SU-DHL-6 (cell line): ENCODE measurements around the gene NSF.
"Not testable (repeated sequence)": the region's sequence is repeated elsewhere in the genome, so short reads cannot be mapped to it uniquely, and the experiment has no call there.

Experiments
- EZH2phosphoT487 ChIP-seq: fragments of 200-600 bp; sonication (generic), shearing (Covaris generic); conservative IDR thresholded peaks from 2 replicates; pipeline ENCODE4 v1.6.1; 2018; ENCODE audit warnings: mild to moderate bottlenecking, antibody characterized with exemption, low read length, moderate library complexity, mixed read lengths
- TF ChIP-seq, protein P1 (sequence below): fragments of 200-600 bp; sonication (generic); IDR thresholded peaks from one replicate; pipeline ENCODE4 v1.5.1; 2017; ENCODE audit warnings: antibody characterized with exemption, mild to moderate bottlenecking, low read length, moderate library complexity; ENCODE audit not compliant: insufficient read depth, poor library complexity, severe bottlenecking

DNA sequence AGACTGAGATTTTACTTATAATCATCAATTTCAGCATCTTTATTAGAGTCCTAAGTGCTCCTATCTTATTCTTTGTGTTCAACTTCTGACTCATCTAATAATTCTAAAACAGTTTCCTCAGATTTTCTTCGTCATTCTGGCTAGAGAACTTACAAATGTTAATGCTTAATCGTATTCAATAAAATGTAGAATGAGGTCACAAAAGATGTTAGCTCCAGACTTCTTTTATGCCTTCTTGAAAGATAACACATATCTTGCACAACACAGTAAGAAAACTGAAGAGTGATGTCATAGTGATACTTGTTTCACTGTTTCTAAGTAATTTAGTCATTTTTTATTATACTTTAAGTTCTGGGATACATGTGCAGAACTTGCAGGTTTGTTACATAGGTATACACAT, 93.2 kb downstream of the NSF start:
- TF ChIP-seq, protein P1, sequence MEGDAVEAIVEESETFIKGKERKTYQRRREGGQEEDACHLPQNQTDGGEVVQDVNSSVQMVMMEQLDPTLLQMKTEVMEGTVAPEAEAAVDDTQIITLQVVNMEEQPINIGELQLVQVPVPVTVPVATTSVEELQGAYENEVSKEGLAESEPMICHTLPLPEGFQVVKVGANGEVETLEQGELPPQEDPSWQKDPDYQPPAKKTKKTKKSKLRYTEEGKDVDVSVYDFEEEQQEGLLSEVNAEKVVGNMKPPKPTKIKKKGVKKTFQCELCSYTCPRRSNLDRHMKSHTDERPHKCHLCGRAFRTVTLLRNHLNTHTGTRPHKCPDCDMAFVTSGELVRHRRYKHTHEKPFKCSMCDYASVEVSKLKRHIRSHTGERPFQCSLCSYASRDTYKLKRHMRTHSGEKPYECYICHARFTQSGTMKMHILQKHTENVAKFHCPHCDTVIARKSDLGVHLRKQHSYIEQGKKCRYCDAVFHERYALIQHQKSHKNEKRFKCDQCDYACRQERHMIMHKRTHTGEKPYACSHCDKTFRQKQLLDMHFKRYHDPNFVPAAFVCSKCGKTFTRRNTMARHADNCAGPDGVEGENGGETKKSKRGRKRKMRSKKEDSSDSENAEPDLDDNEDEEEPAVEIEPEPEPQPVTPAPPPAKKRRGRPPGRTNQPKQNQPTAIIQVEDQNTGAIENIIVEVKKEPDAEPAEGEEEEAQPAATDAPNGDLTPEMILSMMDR, result not testable (repeated sequence)
- not testable (repeated sequence) for TF ChIP-seq EZH2phosphoT487
